Testis (tissue), 2 donors: Measurements from ENCODE around the gene ARFIP1.

ENCODE experiments used
- CTCF ChIP-seq, 3 experiments: fragments of 450-650 bp in 2 of 3; fragments of 200-600 bp in 1 of 3; sonication (generic) in 1 of 3; IDR thresholded peaks; one replicate each; pipeline ENCODE4 v1.5.1; 2016 to 2019; ENCODE audit warnings: antibody characterized with exemption in 3 of 3, mild to moderate bottlenecking in 2 of 3, moderate library complexity in 1 of 3
- POLR2A ChIP-seq: fragments of 450-650 bp; IDR thresholded peaks from one replicate; pipeline ENCODE4 v1.6.1; 2017; ENCODE audit warnings: antibody characterized with exemption, mild to moderate bottlenecking, moderate library complexity

DNA sequence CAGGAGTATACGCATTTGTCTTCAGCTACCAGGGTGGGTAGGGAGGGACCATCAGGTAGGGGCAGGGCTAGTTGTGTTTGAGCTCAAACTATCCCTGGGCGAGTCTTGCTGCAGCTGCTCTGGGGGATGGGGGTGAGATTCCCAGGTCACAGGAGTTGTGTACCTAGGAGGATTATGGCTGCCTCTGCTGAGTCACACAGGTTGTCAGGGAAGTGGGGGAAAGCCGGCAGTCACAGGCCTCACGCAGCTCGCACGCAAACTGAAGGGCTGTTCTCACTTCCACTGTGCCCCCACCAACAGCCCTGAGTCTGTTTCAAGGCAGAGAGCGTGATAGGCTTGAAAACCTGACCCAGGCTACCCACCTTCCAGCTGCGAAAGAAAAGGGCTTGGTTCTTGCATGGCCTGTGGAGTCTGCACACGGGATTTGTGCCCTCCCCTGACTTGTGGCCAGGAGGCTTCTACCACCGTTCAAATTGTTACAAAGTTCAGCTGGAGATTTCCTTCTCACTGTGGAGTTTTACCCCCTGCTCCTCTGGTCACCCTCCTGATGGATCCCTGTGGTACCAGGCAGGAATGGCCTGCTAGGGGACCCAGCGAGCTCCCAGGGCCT, 63.8 kb downstream of the ARFIP1 start:
- TF ChIP-seq CTCF (IDR thresholded peaks at IDR 0.05) = no peak
- no peak for TF ChIP-seq POLR2A
